IMR-90 (cell line): ENCODE measurements around the gene WWC1.

Experiments used
- CTCF ChIP-seq: conservative IDR thresholded peaks from 2 replicates; pipeline ENCODE4 v1.5.1; 2012; ENCODE audit warnings: mild to moderate bottlenecking, low read depth, low read length, improper control_type of control experiment
- MAZ ChIP-seq: IDR thresholded peaks from 2 replicates; pipeline ENCODE4 v1.6.1; 2012; ENCODE audit warnings: low read depth, mild to moderate bottlenecking, low read length, improper control_type of control experiment, moderate library complexity, borderline replicate concordance
- POLR2A ChIP-seq: IDR thresholded peaks from 2 replicates; pipeline ENCODE4 v1.6.1; 2012; ENCODE audit warnings: mild to moderate bottlenecking, low read depth, low read length

- TF ChIP-seq CTCF: no peak
- no peak for TF ChIP-seq MAZ
- TF ChIP-seq POLR2A: no peak
Measured at GRCh38 chr5:168356592-168356991, 65.1 kb downstream of the WWC1 start.
